DOHH2 (cell line): ENCODE measurements around the gene AGPAT1.

Experiments used
- H3F3A ChIP-seq: fragments of 200-600 bp; sonication (generic), shearing (Covaris generic); 2 replicates; pipeline ENCODE4 v1.6.0; 2016; ENCODE audit warnings: antibody characterized with exemption, mild to moderate bottlenecking; ENCODE audit not compliant: control insufficient read depth, insufficient read depth
- H3K27ac ChIP-seq: fragments of 200-600 bp; sonication (generic); 2 replicates; pipeline ENCODE4 v1.5.1; 2014; ENCODE audit warnings: low read depth, mild to moderate bottlenecking, low read length, moderate library complexity
- H3K27me3 ChIP-seq: fragments of 200-600 bp; sonication (generic); 2 replicates; pipeline ENCODE4 v1.6.1; 2014; ENCODE audit warnings: mild to moderate bottlenecking, low read length, mixed read lengths; ENCODE audit not compliant: control insufficient read depth
- H3K36me3 ChIP-seq: fragments of 200-600 bp; sonication (generic); 2 replicates; pipeline ENCODE4 v1.6.1; 2014; ENCODE audit warnings: mild to moderate bottlenecking, low read length, moderate library complexity, mixed read lengths; ENCODE audit not compliant: control insufficient read depth
- H3K4me1 ChIP-seq: fragments of 200-600 bp; sonication (generic); 2 replicates; pipeline ENCODE4 v1.6.1; 2014; ENCODE audit warnings: mild to moderate bottlenecking, low read length, mixed read lengths; ENCODE audit not compliant: control insufficient read depth
- H3K4me2 ChIP-seq: fragments of 200-600 bp; sonication (generic); 2 replicates; pipeline ENCODE4 v1.6.0; 2014; ENCODE audit warnings: mild to moderate bottlenecking, low read length, moderate library complexity
- H3K4me3 ChIP-seq: fragments of 200-600 bp; sonication (generic); 2 replicates; pipeline ENCODE4 v1.5.1; 2014; ENCODE audit warnings: mild to moderate bottlenecking, low read length, mixed read lengths
- H3K79me2 ChIP-seq: fragments of 200-600 bp; sonication (generic); 2 replicates; pipeline ENCODE4 v1.6.1; 2014; ENCODE audit warnings: mild to moderate bottlenecking, low read length, mixed read lengths; ENCODE audit not compliant: control insufficient read depth
- H3K9me2 ChIP-seq: fragments of 200-600 bp; sonication (generic); replicated peaks from 2 replicates; pipeline ENCODE4 v1.6.1; 2014; ENCODE audit warnings: mild to moderate bottlenecking, low read length, mixed read lengths; ENCODE audit not compliant: control insufficient read depth
- H3K9me3 ChIP-seq: fragments of 200-600 bp; sonication (generic); 2 replicates; pipeline ENCODE4 v1.6.1; 2014; ENCODE audit warnings: antibody characterized with exemption, low read length, mixed read lengths; ENCODE audit not compliant: control insufficient read depth, insufficient read depth
- H4K20me1 ChIP-seq: fragments of 200-600 bp; sonication (generic); 2 replicates; pipeline ENCODE4 v1.6.0; 2014; ENCODE audit warnings: low read depth, mild to moderate bottlenecking, antibody characterized with exemption, low read length, moderate library complexity; ENCODE audit not compliant: control insufficient read depth, insufficient read depth
- EZH2phosphoT487 ChIP-seq: fragments of 200-600 bp; sonication (generic); IDR thresholded peaks from 2 replicates; pipeline ENCODE4 v1.6.1; 2017; ENCODE audit warnings: borderline replicate concordance, mild to moderate bottlenecking, antibody characterized with exemption, low read length, moderate library complexity, mixed read lengths
- TF ChIP-seq, protein P1 (sequence below): fragments of 200-600 bp; sonication (generic); IDR thresholded peaks from one replicate; pipeline ENCODE4 v1.5.1; 2014; ENCODE audit warnings: antibody characterized with exemption, mild to moderate bottlenecking, low read depth, low read length; ENCODE audit not compliant: poor library complexity, severe bottlenecking

AGPAT1 gene

DNA sequence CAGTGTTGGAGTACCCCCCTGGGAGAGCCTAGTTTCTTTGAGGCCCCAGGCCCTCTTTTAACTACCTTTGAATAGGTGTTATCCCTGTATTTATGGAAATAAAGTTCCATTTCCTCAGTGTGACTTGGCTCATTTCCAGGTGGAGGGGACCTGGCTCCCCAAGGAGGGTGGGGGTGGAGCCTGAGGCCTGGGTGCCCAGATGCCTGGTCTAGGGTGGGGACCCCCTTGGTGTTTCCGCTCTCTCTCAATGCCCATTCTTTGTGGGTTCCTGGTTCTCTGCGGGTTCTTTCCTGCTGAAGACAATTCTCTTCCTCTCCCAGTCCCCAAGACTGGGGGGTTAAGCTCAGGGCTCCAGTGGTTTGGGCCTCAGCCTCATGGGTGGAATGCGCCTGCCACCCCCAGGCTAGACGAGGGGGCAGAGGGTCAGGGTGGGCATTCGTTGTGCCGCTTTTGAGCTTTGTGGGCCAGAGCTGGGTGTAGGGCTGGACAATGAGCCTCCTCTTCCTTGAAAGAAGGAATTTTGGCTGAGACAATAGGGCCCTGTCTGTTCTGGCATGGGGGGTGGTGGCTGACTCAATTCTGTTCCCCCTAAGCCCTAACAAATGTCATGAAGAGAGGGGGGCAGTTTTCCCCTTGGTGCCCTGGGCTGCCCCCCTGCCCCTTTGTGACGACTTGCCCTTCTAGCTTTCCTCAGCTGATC is 12.2 kb downstream of the AGPAT1 start:
- Histone ChIP-seq H3K4me3 (no peak overlapping the region), H3K9me2 (no peaks in the 10 kb centered on the region), H3K36me3 (peaks cover 28% of the 10 kb centered on the region), H3F3A (no peaks in the 10 kb centered on the region), H4K20me1 (no peaks in the 10 kb centered on the region), H3K4me1 (peaks cover 10% of the 10 kb centered on the region), H3K27me3 (no peaks in the 10 kb centered on the region), H3K79me2 (no peaks in the 10 kb centered on the region), H3K27ac (no peak overlapping the region), H3K4me2 (no peak overlapping the region), H3K9me3 (no peaks in the 10 kb centered on the region)
- TF ChIP-seq, protein P1, sequence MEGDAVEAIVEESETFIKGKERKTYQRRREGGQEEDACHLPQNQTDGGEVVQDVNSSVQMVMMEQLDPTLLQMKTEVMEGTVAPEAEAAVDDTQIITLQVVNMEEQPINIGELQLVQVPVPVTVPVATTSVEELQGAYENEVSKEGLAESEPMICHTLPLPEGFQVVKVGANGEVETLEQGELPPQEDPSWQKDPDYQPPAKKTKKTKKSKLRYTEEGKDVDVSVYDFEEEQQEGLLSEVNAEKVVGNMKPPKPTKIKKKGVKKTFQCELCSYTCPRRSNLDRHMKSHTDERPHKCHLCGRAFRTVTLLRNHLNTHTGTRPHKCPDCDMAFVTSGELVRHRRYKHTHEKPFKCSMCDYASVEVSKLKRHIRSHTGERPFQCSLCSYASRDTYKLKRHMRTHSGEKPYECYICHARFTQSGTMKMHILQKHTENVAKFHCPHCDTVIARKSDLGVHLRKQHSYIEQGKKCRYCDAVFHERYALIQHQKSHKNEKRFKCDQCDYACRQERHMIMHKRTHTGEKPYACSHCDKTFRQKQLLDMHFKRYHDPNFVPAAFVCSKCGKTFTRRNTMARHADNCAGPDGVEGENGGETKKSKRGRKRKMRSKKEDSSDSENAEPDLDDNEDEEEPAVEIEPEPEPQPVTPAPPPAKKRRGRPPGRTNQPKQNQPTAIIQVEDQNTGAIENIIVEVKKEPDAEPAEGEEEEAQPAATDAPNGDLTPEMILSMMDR = no peak
- TF ChIP-seq EZH2phosphoT487 = no peak

DNA sequence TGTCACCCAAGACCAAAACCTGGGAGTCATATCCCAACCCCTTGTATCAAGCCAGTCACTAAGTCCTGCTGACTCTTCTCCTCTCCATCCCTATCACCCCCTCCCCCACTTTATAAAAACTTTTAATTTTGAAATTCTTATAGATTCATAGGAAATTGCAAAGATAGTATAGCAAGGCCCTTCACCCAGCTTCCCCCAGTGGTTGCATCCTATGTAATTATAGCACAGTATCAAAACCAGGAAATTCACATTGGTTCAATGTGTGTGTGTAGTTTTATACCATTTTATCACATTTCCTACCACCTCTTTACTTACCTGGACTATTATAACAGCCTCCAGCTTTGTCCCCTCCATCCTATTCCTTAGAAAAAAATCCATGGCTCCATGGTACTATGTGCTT is 17.8 kb downstream of the AGPAT1 start:
- H3K79me2 ChIP-seq = peaks cover 15% of the 10 kb centered on the region
- H3K27me3 ChIP-seq = no peaks in the 10 kb centered on the region
- H3K27ac ChIP-seq = no peak overlapping the region
- no peaks in the 10 kb centered on the region for H4K20me1 ChIP-seq
- no peaks in the 10 kb centered on the region for H3K9me2 ChIP-seq
- H3F3A ChIP-seq = peaks cover 2% of the 10 kb centered on the region; the same call in 1 of the 2 replicates
- H3K9me3 ChIP-seq = no peaks in the 10 kb centered on the region
- no peak for TF ChIP-seq EZH2phosphoT487
- TF ChIP-seq, protein P1 = no peak
- H3K36me3 ChIP-seq = peaks cover 35% of the 10 kb centered on the region
- H3K4me2 ChIP-seq = no peak overlapping the region
- no peak overlapping the region for H3K4me3 ChIP-seq
- H3K4me1 ChIP-seq = peaks cover 17% of the 10 kb centered on the region

DNA sequence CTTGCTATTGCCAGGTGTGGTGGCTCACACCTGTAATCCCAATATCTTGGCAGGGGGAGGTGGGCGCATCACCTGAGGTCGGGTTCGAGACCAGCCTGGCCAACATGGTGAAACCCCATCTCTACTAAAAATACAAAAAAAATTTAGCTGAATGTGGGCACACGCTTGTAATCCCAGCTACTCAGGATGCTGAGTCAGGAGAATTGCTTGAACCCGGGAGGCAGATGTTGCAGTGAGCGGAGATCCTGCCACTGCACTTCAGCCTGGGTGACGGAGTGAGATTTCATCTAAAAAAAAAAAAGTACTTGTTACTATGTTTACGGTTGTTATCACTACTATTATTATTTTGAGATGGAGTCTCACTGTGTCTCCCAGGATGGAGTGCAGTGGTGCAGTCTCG is 19.0 kb downstream of the AGPAT1 start:
- H3K79me2 ChIP-seq = peaks cover 15% of the 10 kb centered on the region
- no peaks in the 10 kb centered on the region for H4K20me1 ChIP-seq
- TF ChIP-seq EZH2phosphoT487 = no peak
- TF ChIP-seq, protein P1 = no peak
- no peaks in the 10 kb centered on the region for H3K9me2 ChIP-seq
- H3F3A ChIP-seq = peaks cover 7% of the 10 kb centered on the region; the same call in 1 of the 2 replicates
- no peak overlapping the region for H3K4me3 ChIP-seq
- H3K4me2 ChIP-seq = no peak overlapping the region
- no peaks in the 10 kb centered on the region for H3K27me3 ChIP-seq
- peaks cover 29% of the 10 kb centered on the region for H3K4me1 ChIP-seq
- no peak overlapping the region for H3K27ac ChIP-seq
- H3K9me3 ChIP-seq = no peaks in the 10 kb centered on the region
- peaks cover 29% of the 10 kb centered on the region for H3K36me3 ChIP-seq
